Peyer's patch (tissue), 4 donors: Measurements from ENCODE around the gene KLRF2.

Source experiments
- CTCF ChIP-seq, 6 experiments: fragments of 450-650 bp in 4 of 6; fragments of 200-600 bp in 2 of 6; sonication (generic) in 1 of 6; IDR thresholded peaks; one replicate each; pipeline ENCODE4 v1.5.1; 2017 to 2019; ENCODE audit warnings: antibody characterized with exemption in 6 of 6, mild to moderate bottlenecking in 3 of 6, moderate library complexity in 1 of 6
- POLR2A ChIP-seq, 2 donors: fragments of 450-650 bp; IDR thresholded peaks; one replicate each; pipeline ENCODE4 v1.5.1; 2017; ENCODE audit warnings: antibody characterized with exemption in 2 of 2, mild to moderate bottlenecking in 2 of 2, moderate library complexity in 2 of 2

GRCh38 chr12:9868951-9869306 lies 12.4 kb upstream of the KLRF2 start:
- TF ChIP-seq CTCF (IDR thresholded peaks at IDR 0.05) (no peak), POLR2A (IDR thresholded peaks at IDR 0.05) (no peak)
